Stimulated activated effector memory CD8-positive, alpha-beta T cell treated with anti-CD3 and anti-CD28 coated beads, Interleukin-12 subunit alpha, Interleukin-12 subunit beta, amount 100 ng/mL, for 72 hours (primary cell): ENCODE results near the gene ARFGEF2.
A peak's percentile ranks its signal among the peaks of the same experiment; 100 is the strongest.
"Not testable (repeated sequence)": the region's sequence is repeated elsewhere in the genome, so short reads cannot be mapped to it uniquely, and the experiment has no call there.

Experiments
- ATAC-seq: fragments of 150-1000 bp; cut with Tn5 transposase; 2 replicates; pipeline ENCODE4 v1.10.0; 2021
- DNase-seq, 2 donors: peaks; one replicate each; pipeline ENCODE4 v3.0.0; 2021 to 2022; ENCODE audit warnings: low spot score in 2 of 2
- H3K27ac Mint-ChIP-seq: one replicate; pipeline ENCODE4 v1.8.0; 2022; ENCODE audit warnings: mild to moderate bottlenecking, mixed read lengths
- H3K36me3 Mint-ChIP-seq: one replicate; pipeline ENCODE4 v1.8.0; 2022; ENCODE audit warnings: mild to moderate bottlenecking, mixed read lengths
- H3K4me1 Mint-ChIP-seq: one replicate; pipeline ENCODE4 v1.8.0; 2022; ENCODE audit warnings: mixed read lengths
- H3K4me3 Mint-ChIP-seq: one replicate; pipeline ENCODE4 v1.8.0; 2022; ENCODE audit warnings: mild to moderate bottlenecking, mixed read lengths
- H3K9me3 Mint-ChIP-seq: one replicate; pipeline ENCODE4 v1.8.0; 2022; ENCODE audit warnings: mixed read lengths

The ARFGEF2 gene

DNA sequence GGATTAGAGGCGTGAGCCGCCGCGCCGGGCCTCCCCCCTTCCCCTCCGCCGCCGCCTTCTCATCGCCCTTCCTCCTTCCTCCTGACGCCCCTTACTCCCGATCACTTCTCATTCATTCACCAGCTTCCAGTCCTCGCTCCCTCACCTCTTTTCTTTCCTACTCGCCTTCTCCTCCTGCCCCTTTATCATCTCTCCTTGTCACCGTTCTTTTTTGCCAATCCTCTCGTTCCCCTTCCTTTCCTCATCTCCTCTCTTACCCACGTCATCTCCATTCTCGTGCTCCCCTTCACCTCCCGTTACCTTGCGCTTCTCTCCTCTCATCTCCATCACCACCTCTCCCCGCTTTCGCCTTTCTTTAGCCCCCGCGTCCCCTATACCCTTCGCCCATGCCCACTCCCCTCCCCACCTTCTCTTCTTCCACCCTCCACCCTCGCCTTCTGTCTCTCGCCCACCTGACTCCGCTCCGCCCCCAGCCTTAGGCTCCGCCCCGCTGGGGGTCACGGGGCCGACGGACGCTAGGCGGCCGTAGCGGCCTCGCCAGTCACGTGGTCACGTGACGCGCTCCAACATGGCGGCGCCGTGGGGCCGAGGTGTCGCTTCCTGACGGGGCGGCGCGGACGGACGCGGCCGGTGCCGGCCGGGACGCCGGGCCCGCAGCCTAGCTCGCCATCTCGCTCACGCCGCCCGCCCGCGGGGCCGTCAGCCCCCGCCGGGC is at the start of gene ARFGEF2:
TSS of gene ARFGEF2 (plus strand) at position 544 of the 715 bp plus-strand sequence. CDS start 179 bp downstream, outside the sequence.
- Mint-ChIP-seq H3K9me3 (no peaks in the 10 kb centered on the region), H3K4me1 (peaks cover 39% of the 10 kb centered on the region), H3K36me3 (peaks cover 11% of the 10 kb centered on the region), H3K27ac (peak within 1 kb of the TSS; percentile 95), H3K4me3 (peak within 1 kb of the TSS; percentile 86)
- ATAC-seq (peak; percentile 92), DNase-seq (peak; percentile 93 to 98)

DNA sequence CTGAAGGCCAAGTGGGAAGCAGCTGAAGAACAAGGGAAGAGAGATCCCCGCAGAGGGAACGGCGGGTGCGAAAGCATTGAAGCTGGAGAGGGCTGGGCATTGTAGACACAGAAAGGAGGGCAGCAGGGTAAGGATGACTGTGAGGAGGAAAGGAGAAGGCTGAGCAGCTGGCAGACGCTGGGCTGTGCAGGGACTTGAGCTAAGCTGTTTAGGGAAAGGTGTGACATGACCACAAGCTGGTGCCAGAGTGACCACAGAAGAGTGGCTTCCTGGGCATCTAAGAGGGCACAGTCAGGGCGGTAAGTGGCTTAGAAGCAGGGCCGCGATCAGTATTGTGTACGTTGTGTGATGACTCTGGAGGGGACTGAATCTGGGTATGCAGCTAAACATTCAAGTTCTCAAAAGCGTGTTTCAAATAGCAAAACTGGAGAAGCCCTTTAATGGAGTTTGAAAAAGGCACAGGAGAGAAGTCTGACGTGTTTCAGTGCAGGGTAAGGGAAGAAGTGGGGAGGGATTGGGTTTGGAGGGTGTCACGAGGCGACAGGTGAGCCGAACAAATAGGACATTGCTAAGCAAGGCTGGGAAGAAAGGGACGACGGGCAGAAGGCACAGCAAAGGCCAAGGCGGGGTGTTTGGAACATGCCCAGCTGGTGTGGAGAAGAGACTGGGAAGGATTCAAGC is 46.1 kb upstream of the ARFGEF2 start:
- Mint-ChIP-seq H3K4me1 (peaks cover 28% of the 10 kb centered on the region), H3K4me3 (no peak overlapping the region), H3K9me3 (no peaks in the 10 kb centered on the region), H3K36me3 (no peaks in the 10 kb centered on the region), H3K27ac (peak overlapping the region; percentile 33)
- no peak for ATAC-seq
- DNase-seq = no peak

DNA sequence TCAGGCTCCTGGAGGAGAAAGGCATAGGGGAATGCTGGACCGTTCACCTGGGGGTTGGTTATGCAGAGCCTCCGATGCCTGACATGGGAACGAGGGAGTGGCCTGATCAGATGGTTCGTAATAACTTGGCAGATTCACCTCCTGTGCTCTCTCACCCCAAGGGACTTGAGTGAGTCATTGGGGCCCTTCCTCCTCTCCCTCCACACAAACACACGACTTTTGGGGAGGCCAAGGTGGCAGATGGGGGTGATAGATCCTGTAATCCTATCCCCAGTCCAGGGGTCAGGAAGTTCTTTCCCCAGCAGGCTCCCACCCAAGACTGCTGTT is 45.6 kb upstream of the ARFGEF2 start:
- Mint-ChIP-seq H3K4me3 (no peak overlapping the region), H3K4me1 (peaks cover 28% of the 10 kb centered on the region), H3K9me3 (no peaks in the 10 kb centered on the region), H3K27ac (peak overlapping the region; percentile 33), H3K36me3 (no peaks in the 10 kb centered on the region)
- ATAC-seq = peak; percentile 49
- no peak for DNase-seq

DNA sequence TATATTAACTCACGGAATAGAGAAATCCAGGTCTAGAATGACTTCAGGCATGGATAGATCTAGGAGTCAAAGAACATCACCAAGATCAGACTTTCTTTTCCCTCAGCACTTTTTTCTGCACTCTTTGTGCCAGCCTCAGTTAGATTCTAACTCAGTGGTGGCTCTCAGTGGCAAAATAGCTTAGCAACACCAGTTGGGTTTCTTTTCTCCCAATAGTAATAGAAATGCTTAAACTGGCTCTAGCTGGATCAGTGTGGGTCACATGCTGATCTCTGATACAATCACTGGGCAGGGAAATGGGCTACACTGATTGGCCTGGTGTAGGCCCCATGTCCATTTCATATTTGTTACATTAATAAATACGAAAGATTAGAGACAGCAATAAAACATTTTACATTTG is 44.2 kb upstream of the ARFGEF2 start:
- Mint-ChIP-seq H3K4me3 (no peak overlapping the region), H3K27ac (no peak overlapping the region), H3K36me3 (no peaks in the 10 kb centered on the region), H3K9me3 (no peaks in the 10 kb centered on the region), H3K4me1 (peaks cover 28% of the 10 kb centered on the region)
- no peak for DNase-seq
- peak; percentile 75 for ATAC-seq

DNA sequence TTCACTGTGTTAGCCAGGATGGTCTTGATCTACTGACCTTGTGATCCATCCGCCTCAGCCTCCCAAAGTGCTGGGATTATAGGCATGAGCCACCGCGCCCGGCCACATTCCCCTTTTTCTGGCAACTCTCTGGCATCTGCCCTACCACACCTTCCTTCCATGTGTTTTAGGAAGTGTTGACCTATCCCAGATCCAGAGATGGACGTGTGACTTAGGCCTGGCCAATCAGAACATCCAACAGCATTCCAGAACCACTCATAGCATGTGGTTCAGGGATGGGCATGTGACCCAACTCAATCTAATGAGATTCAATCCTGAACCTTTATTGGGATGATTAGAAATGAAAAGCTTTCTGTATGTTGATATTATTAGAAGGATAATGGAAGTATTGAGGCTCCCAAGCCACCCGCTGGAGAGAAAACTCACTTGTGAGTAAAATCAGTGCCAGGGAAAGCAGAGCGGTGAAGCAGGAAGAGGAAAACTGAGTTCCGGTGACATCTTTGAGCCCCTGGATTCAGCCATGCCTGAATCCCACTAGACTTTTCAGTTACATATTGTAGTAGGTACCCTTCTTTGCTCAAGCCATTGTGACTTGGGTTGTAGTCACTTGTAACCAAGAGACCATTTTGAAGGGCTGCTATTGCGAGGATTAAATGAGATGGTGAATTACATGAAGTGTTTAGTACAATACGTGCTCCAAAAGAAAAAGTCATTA is 42.8 kb upstream of the ARFGEF2 start:
- no peak for ATAC-seq
- no peak for DNase-seq
- no peak overlapping the region for H3K4me3 Mint-ChIP-seq
- no peaks in the 10 kb centered on the region for H3K36me3 Mint-ChIP-seq
- H3K9me3 Mint-ChIP-seq = no peaks in the 10 kb centered on the region
- H3K4me1 Mint-ChIP-seq = peaks cover 23% of the 10 kb centered on the region
- H3K27ac Mint-ChIP-seq = no peak overlapping the region

DNA sequence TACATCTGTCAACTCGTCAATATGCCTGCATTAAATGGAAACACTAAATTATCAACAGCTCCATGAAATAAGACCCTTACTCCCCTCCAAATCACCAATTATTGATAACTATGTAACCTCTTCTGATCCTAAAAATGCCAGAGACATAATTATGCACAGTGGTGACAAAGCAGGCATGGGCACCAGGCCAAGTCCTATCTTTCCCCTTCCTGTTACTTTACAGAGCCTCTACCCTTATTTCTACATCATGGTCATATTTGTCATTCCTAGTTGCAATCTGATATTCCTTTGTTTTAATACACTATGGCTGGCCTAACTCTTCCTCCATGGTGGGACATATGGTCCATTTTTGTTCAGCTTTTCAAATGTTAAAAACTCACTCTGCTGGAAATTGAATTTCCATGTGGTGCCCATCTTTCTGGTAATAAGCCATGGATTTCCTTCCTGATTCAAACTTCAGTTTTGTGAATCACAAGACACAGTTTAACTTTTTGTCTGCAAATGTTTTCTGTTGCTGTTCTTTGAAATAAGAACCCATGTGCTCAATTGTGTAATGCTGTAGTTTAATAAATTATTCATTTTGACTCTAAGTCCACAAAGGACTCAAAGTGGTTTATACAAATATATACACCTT is 41.8 kb upstream of the ARFGEF2 start:
- H3K9me3 Mint-ChIP-seq = no peaks in the 10 kb centered on the region
- H3K36me3 Mint-ChIP-seq = no peaks in the 10 kb centered on the region
- ATAC-seq (no peak), DNase-seq (no peak)
- H3K4me3 Mint-ChIP-seq = no peak overlapping the region
- peaks cover 19% of the 10 kb centered on the region for H3K4me1 Mint-ChIP-seq
- no peak overlapping the region for H3K27ac Mint-ChIP-seq

DNA sequence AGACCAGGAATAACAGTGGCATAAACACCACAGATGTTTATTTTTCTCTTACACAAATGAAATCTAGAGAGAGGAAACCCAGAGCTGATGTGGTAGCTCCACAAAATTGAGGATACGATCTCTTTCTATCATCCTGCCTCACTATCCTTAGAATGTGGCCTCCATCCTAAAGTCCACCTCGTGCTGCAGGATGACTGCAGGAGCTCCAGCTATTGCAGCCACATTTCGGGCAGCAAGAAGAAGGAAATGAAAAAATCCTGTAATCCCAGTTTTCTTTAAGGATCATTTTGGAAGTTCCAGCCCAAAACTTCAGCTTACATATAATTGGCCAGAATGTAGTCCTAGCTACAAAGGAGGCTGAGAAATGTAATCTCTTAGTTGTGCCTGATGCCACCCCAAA is 41.2 kb upstream of the ARFGEF2 start:
- H3K36me3 Mint-ChIP-seq = no peaks in the 10 kb centered on the region
- no peaks in the 10 kb centered on the region for H3K9me3 Mint-ChIP-seq
- ATAC-seq = no peak
- H3K27ac Mint-ChIP-seq = no peak overlapping the region
- peaks cover 13% of the 10 kb centered on the region for H3K4me1 Mint-ChIP-seq
- no peak overlapping the region for H3K4me3 Mint-ChIP-seq
- DNase-seq = no peak

DNA sequence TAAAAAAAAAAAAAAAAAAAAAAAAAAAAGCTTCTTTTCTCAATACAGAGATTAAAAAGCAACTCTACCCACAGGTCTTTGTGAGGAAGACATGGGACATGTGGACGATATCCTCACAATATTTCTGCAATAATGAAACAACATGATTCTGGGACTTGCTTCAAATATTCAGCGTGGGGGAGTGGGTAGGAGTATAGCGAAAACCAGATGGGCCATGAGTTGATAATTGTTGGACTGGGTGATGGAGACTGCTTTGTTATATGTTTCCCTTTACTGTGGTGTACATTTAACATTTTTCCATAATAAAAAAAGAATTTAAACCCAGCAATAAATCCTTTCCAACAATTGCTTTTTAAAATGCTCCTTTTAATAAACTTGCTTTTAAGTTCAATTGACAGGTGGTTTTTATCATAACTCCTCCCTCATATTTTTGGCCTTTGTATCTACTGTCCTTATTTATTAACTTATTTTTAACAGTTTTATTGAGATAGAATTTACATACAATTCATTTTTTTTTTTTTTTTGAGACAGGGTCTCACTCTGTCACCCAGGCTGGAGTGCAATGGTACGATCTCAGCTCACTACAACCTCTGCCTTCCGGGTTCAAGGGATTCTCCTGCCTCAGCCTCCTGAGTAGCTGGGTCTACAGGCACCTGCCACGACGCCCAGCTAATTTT is 40.4 kb upstream of the ARFGEF2 start:
- ATAC-seq (no peak), DNase-seq (no peak)
- Mint-ChIP-seq H3K4me1 (peaks cover 5% of the 10 kb centered on the region), H3K36me3 (no peaks in the 10 kb centered on the region), H3K9me3 (no peaks in the 10 kb centered on the region), H3K27ac (no peak overlapping the region), H3K4me3 (no peak overlapping the region)

DNA sequence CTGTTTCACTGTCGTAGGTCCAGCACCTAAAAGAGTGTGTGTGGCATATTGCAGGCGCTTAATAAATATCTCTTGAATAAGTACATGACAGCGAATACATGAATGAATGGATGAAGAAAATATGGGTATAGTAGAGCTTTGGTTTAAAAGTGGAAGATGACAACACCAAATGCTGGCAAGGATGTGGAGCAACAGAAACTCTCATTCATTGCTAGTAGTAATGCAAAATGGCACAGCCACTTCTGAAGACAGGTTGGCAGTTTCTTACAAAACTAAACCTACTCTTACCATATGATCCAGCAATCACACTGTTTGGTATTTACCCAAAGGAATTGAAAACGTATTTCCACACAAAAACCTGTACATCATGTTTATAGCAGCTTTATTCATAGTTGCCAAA is 36.3 kb upstream of the ARFGEF2 start:
- DNase-seq (no peak), ATAC-seq (no peak)
- Mint-ChIP-seq H3K9me3 (no peaks in the 10 kb centered on the region), H3K4me3 (no peak overlapping the region), H3K4me1 (no peaks in the 10 kb centered on the region), H3K27ac (no peak overlapping the region), H3K36me3 (no peaks in the 10 kb centered on the region)

DNA sequence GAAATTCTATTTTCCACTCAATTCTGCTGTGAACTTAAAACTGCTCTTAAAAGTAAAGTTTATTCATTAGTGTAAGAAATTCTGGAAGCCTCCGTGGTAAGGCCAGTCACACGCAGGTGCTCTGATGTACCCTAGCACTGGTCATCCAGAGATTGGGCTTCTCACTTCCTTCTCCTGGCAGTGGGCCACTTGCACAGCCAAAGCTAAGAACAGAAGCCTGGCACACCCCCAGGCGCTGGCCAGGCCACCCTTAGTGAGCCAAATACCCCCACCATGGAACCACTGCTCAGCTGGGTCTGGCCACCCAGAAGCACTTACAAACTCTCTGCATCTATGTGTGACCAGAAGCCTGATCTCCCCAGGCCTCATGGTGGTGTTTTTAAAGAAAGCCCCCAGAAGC is 35.3 kb upstream of the ARFGEF2 start:
- Mint-ChIP-seq H3K36me3 (no peaks in the 10 kb centered on the region), H3K27ac (no peak overlapping the region), H3K4me1 (peaks cover 4% of the 10 kb centered on the region), H3K9me3 (no peaks in the 10 kb centered on the region), H3K4me3 (no peak overlapping the region)
- no peak for ATAC-seq
- DNase-seq = no peak

DNA sequence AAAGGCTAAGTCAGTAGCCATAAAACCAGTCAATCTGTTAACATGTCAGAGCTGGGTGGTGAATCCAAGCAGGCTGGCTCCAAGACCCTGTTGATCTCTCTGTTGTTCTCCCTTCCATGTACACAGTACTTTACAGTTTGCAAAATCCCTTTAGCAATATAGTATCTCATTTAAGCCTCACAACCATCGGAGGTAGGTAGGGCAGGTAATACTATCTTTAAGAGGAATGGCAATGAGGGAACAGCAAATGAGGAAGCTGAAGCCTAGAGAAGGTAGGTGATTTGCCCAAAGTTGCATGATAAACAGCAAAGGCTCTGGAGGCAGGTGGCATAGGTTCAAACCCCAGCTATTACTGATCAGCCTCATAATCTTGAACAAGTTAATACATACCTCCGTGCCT is 34.7 kb upstream of the ARFGEF2 start:
- Mint-ChIP-seq H3K9me3 (no peaks in the 10 kb centered on the region), H3K4me3 (no peak overlapping the region), H3K27ac (no peak overlapping the region), H3K36me3 (no peaks in the 10 kb centered on the region), H3K4me1 (peaks cover 8% of the 10 kb centered on the region)
- DNase-seq = no peak
- no peak for ATAC-seq

DNA sequence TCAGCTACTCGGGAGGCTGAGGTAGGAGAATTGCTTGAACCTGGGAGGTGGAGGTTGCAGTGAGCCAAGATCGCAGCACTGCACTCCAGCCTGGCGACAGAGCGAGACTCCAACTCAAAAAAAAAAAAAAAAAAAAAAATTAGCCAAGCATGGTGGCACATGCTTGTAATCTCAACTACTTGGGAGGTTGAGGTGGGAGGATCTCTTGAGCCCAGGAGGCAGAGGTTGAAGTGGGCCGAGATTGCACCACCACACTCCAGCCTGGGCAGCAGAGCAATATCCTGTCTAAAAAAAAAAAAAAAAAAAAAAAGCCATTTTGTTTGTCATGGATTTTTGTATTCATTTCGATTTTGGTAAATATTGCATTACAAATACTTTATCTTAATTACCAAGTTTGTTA is 33.0 kb upstream of the ARFGEF2 start:
- not testable (repeated sequence) for ATAC-seq, DNase-seq, H3K27ac Mint-ChIP-seq, H3K9me3 Mint-ChIP-seq, H3K36me3 Mint-ChIP-seq, H3K4me3 Mint-ChIP-seq
- H3K4me1 Mint-ChIP-seq = peaks cover 13% of the 10 kb centered on the region

DNA sequence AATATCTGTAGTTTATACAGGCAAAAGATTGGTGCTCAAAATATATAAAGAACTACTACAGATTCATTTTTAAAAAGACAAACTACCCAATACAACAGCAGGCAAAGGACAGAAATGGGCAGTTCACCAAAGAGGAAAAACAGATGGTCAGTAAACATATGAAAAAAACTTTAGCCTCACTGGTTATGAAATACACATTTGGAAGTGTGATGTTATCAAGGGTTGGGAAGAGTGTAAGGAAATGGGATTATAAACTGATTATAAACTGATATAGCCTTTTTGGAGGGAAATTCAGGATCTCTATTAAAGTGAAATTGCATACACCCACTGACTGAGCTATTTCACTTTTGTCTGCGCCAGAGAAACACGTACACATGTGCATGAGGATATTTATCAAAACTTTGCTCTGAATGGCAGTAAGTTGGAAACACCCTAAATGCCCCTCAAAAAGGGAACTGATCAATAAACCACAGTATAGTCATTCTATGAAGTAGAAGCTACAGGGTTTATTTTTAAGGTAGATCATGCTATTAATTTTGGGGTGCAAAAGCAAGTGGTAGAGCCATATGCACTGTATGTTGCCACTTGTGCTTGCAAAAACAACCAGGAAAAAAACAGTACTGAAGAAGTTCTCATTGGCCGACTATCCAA is 32.2 kb upstream of the ARFGEF2 start:
- Mint-ChIP-seq H3K4me3 (no peak overlapping the region), H3K4me1 (peaks cover 13% of the 10 kb centered on the region), H3K9me3 (no peaks in the 10 kb centered on the region), H3K36me3 (no peaks in the 10 kb centered on the region), H3K27ac (no peak overlapping the region)
- DNase-seq = no peak
- ATAC-seq = no peak

DNA sequence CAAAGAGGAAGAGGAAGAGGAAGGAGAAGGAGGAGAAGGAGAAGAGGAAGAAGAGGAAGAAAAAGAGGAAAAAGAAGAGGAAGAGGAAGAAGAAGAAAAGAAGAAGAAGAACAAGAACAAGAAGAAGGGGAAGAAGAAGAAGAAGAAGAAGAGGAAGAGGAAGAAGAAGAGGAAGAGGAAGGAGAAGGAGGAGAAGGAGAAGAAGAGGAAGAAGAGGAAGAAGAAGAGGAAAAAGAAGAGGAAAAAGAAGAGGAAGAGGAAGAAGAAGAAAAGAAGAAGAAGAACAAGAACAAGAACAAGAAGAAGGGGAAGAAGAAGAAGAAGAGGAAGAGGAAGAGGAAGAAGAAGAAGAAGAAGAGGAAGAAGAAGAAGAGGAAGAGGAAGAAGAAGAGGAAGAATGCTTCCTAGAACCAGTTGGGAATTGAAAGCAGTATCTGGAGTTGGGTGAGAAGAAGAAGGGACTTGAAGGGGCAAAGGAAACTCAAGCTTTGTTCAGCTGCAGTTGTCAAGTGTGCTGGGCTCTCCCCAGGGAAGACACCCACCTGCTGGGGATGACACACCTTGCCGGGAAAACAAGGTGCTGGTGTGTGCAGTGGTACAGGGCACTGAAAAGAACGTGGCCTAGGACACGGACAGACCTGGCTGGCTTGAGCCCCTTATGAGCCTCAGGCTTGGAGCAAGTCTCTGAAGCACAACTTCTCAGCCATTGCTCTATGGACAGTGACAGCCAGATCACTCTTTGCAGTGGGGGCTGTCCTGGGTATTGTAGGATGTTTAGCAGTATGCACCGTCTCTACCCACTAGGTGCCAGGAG is 30.1 kb upstream of the ARFGEF2 start:
- Mint-ChIP-seq H3K27ac (no peak overlapping the region), H3K4me3 (no peak overlapping the region), H3K9me3 (no peaks in the 10 kb centered on the region)

More for the DNA sequence above, 30.1 kb upstream of the ARFGEF2 start:
- Mint-ChIP-seq H3K4me1 (peaks cover 13% of the 10 kb centered on the region), H3K36me3 (no peaks in the 10 kb centered on the region)
- ATAC-seq (no peak), DNase-seq (no peak)
